Measurements from ENCODE around the gene GPR176.
"Not testable (repeated sequence)": the region's sequence is repeated elsewhere in the genome, so short reads cannot be mapped to it uniquely, and the experiment has no call there.

Gene GPR176

DNA sequence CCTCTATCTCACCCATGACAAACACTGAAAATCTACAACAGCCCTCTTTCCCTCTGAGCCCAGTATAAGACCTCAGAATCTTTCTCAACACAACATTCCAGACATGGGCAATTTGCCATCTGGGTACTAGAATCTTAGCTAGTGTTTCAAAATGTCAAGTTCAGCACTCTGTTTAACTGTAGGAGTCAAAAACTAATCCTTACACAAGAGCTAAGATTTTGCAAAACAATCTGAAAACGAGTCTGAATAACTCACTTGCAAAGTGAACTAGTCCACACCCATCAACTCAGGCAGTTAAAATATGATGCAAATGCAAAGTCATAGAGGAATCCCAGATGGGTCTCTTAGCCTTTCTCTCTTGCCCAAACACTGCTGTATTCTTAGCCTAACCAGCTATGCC lies 67.8 kb downstream of the GPR176 start:
- DNase-seq, result no peak

DNA sequence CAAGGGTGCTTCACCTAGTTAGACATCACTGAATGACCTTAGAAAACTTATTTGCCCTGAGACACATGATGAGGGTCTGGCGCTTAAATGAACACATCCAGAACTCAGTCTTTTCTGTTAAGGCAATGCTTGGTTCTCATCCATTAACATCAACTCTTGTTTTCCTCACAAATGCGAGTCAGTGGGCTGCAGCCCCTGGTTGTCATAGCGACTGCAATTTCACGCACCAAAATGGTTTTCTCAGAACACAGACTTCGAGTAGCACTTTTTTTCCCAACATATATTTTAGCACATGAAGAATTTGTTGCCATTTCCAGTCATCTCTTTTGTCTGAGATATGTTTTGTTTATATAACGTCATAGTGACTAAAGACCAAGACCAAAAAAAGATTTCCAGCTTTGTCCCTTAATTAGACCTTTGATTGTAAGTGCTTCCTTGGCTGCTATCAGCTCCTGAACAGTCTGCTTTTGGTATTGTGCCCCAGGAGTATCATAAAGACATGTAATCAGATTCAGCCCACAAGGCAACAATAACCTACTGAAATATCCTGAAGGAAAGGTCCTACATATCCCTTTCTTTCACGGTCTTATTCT lies 68.5 kb downstream of the GPR176 start:
- DNase-seq, result no peak

DNA sequence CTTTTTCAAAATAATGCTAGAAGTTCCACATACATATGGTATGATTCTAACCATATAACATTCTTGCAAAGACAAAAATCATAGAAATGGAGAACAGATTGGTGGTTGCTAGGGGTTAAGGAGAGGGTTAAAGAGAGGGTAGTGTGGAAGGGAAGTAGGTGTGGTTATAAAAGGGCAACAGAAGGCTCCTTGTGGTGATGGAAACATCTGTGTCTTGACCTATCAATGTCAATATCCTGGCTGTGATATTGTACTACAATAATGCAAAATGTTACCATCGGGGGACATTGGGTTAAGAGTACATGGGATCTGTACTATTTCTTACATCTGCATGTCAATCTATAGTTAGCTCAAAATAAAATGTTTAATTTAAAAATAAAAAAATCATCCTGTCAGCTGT lies 69.6 kb downstream of the GPR176 start:
- DNase-seq, result no peak

DNA sequence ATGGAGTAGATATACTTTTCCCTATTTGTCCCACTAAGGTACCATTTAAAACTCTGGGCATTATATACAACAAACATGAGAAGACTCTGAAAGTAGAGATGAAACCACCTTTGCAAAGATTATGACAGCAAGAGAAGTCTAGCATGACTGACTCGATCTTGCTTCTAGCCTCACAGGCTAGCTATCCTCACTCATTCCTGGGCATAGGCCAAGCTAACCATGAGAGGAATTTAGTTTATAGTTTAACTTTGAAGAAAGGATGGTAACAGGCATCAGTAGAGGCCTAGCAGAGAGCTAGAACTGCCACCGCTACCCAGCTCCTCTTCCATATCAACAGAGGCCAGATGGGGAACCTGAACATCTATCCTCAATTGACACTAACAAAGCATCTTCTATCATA lies 74.0 kb downstream of the GPR176 start:
- DNase-seq, result no peak

DNA sequence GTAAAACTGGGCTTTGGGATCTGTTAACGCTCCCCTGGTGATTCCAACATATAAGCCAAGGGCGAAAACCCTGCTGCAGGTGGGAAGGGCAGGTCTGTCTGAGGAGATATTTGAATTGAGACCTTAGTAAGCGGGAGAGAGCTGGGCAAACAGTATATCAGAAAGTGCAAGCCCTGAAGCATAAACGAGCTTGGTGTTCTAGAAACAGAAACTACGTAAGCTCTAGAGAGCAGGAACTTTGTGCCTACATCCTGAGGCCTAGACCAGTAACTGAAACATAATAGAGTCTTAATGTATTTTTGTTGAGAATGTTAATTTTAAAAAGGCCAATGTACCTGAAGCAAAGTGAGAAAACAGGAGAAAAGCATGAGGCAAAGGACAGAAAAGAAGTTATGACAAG lies 74.5 kb downstream of the GPR176 start:
- DNase-seq, result no peak

DNA sequence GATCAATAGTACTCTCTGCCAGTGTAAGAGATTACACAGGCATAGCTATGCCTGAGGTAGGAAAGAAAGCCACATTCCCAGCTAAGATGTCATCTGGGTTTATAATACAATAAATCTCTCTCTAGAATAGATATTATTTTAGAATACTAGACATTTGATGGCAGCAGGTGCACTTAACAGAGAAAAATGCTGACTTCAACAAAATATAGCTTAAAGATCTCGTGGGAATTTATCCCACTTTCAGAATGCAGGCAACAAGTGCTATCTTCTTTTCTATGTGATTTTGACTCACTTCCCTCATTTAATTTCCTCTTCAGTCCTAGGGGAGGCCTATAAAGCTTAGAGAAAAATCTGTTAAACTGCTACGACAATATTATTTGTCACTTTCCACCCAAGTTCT lies 76.5 kb downstream of the GPR176 start:
- DNase-seq, result no peak

DNA sequence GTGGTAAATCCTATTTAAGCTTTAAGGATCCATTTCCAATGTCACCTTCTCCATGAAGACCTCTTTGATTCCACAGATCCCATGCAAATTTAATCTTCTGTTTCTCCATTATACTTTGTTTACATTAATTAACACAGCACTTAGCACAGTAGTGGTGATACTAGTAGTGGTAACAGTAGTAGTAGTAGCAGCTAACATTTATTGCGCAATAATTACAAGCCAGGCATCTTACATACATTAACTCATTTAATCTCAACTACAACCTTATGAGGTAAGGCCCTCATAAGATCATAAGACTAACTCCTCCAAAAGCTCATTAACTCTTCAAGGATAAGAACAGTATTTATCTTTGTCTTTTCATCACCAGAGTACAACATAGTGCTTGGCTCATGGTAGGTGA lies 82.6 kb downstream of the GPR176 start:
- DNase-seq, result no peak

DNA sequence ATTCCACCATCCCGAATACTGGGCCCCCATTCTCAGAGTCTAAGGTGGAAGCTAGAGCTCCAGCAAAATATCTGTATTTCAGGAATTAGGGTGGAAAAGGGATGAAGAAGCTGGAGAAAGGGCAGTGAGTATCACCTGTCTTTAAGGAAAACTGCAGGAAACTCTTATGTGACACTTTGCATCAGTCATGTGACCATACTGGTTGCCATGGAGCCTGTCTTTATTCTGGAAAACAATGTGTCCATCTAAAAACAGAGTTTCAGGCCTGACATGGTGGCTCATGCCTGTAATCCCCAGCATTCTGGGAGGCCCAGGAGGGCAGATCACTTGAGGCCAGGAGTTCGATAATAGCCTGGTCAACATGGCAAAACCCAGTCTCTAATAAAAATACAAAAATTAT lies 84.5 kb downstream of the GPR176 start:
- no peak for DNase-seq

DNA sequence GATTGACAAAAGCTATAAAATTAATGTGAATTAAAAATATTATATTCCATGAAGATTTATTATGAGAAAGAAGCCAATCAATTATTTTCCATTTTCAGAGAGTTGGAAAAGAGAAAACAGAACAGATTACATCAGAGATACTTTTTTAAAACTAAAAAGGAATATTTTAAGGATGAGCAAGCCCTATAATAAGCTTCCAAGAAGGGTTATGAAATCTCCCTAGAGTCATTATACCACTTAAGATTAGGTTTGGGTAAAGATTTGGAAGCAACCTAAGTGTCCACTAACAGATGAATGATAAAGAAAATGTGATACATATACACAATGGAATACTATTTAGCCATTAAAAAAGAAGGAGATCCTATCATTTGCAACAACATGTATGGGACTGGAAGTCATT lies 85.8 kb downstream of the GPR176 start:
- no peak for DNase-seq

DNA sequence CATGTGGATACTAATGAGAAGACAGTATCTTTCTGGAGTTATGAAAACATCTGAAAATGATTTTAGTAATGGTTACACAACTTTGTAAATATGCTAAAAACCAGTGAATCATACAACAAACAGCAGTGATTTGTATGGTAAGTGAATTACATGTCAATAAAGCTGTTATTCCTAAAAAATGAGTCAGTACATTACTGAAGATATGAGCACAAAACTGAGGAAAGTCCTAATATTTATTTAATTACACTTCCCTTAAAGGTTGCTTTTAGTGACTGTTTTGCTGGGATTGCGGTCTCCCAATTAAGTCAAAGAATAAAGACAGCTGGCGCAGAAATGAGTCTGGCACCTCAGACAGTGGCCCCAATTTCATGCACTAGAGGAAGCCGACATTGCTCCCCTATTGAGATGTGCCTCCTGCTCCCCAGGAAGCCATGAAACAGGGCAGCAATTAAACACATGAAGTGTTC lies 86.5 kb downstream of the GPR176 start:
- DNase-seq, result no peak

DNA sequence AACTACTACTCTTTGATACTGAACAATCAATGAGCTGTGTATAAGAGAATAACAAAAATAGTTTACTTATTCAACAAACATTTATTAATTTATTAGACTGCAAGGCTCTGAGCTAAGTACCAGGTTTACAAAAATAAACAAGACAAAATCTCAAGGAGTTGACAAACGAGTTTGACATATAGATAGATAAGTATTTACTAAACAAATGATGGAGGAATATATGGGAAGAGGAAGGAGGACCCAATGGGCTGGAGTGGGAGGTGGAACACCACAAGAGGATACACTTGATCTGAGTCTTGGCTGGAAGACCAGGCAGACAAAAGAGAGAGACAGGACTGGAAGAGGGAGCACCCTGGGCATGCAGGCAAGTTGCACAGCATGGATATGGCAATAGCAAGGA lies 89.9 kb downstream of the GPR176 start:
- DNase-seq, result no peak

DNA sequence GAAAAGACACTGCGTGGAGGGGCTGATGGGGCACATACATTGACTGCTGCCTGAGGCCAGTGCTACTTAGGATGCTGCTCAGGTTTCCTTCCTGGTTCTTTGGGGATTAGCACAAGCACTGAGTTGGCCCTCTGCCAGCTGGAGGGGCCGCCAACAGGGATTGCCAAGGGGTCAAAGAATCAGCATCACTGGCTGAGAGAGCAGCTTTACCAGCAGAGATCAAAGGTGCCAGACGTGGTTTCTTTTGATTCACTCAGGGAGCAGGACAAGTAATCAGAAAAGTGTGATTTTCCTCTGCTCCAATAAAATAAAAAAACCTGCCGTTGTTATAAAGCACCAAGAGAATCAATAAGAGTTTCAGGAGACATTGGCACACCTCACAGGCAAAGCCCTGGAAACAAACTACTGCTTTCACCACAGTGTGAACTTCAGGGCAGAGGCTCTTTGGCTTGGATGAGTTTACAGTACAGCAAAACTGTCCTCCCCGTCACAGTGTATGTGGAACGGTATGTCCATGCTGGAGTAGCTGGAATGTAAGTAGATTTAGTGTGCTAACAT lies 91.6 kb downstream of the GPR176 start:
- no peak for DNase-seq

DNA sequence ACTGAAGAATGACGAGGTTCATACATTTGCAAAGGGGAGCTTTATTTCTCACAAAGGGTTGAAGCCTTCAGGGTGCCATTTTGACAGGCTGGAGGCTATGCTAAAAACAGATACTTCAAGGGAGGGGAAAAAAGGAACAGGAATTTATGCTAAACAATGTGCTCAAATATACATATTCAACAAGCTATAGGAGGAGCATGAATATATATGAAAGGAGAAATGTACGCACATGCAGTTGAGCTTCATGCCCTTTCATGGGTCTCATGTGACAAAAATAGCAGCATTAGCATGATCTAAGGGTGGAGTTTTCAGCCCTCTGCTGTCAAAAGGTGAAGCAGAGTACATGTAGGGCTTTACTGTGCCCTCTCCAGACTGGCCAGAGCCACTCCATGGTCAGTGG lies 93.1 kb downstream of the GPR176 start:
- no peak for DNase-seq

DNA sequence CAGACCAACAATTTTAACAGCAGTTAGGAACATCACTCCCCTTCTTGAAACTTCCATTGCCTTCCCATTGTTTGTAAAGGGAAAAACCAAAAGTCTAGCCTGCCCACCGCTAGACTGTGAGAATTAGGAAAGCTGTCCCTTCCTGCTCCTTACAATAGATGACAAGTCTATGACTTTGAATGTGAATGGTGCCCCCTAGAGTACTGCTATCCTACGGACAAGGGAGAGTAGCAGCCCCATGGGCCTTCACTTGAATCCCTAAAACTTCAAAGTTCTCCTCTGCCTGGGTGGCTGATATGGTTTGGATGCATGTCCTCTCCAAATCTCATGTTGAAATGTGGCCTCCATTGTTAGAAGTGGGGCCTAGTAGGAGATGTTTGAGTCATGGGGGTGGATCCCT lies 96.4 kb downstream of the GPR176 start:
- DNase-seq, result no peak

DNA sequence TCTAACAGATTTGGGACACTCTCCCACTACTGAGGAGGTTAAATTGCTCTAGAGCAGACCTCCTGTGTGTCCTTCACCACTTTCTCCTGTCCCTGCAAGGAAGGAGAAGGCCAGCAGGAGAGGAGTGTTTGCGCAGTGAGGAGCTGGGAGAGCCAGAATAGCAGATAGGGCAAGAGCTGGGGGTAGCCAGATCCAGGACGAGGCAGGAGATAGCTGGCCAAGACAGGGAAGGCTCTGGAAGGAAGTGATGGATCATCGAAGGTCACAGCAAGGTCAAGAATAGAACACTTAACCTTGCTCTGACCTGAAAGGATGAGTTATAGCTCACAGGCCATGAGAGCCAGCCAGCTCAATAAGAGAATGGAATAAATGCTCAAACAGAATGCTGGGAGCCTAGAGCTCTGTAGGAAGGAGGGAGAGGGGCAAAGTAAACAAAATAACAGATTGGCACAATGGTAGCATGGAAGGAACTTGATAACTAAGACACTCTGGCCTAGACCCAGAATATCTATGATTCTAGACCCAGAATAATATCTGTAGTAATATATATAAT lies 99.9 kb downstream of the GPR176 start:
- no peak for DNase-seq

DNA sequence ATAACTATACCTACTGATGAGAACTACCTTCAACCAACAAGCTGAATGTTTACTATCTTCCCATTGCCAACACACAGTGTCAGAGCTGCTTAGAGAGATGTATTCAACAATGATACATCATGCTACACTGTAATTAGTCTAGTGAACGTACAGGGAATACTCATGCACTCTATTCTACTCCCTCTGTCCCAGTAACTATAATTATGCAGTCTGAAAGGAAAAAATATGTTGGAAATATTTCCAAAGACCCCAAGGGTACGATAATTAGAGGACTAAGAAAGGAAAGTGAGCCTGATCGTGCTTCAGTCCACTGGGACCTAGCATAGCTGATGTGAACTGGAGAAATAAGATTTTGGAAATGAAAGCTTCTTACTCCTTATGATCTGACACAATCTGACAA lies 100.5 kb downstream of the GPR176 start:
- DNase-seq, result no peak

DNA sequence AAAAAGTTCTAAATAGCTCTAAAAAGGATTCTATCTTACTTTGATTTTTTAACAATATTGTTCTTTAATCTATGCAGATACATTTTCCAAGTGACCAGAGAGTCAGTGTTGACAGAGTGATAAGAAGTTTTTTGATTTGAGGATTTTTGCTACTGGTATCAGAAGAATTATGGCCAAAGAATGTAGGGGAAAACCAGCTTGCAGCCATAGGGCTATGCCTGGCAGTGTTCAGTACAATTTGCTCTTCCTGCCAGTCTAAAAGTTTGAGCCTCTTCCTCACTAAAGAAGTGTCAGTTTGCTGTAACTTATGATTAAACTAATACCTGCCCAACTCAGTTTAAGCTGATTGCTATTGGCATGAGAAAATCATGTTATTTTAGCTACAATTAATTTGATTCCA lies 102.2 kb downstream of the GPR176 start:
- no peak for DNase-seq

DNA sequence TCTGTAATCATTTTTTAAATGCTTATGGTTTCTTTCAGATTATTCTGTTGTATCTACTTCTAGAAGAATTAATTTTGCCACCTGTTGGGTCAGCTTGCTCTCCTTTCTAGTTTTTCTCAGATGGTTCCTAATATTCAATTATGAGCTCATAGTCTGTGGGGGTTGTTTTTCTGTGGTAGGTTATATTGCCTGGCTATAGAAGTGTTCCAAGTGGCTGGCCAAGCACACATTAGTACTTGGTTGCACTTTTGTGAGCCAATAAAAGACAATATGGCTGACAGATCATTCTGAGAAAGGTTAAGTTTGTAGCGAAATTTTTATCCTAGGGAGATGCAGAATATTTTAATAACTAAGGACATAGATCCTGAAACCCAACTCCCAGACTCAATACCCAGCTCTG lies 105.6 kb downstream of the GPR176 start:
- DNase-seq, result no peak

DNA sequence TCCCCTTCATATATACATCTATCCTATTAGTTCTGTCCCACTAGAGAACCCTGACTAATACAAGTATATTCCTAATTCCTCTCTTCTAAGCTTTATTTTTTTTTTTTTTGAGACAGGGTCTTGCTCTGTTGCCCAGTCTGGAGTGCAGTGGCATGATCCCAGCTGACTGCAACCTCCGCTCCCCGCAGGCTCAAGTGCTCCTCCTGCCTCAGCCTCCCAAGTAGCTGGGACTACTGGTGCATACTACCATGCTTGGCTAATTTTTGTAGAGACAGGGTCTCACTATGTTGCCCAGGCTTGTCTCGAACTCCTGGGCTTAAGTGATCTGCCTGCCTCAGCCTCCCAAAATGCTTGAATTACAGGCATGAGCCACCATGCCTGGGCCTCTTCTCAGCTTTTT lies 107.4 kb downstream of the GPR176 start:
- not testable (repeated sequence) for DNase-seq

DNA sequence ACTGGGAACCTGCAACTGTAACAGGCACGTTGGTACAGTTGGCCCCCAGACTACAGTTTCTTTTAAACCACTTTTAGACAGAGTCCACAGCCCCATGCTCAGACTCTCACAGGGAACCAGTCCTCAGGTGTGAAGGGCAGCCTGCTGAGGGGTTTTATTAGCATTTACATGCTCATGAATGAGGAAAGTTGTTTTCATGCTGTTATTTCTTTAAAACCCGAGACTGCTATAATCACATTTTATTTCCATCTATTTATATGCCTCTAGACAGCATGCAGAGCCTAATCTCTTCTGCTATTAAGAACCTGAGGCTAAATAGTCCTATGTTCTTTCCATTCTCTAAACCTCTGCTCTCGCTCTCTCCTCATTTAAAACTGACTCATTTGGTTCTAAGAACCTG lies 111.2 kb downstream of the GPR176 start:
- no peak for DNase-seq

DNA sequence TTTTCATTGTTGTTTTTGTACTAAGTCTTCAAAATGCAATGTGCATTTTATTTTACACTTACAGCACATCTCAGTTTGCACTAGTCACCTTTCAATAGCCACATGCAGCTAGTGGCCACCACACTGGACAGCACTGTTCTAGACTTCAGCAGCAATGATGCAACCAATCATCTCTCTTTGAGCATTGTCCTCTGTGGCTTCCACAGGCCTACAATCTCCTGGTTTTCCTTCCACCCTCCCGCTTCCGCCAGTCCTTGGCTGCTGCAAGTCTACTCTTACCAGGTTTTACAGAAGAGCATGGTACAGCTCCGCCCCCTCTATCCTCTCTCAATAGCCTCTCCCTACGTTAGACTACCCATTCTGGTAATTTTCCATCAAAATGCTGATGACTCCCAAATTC lies 112.3 kb downstream of the GPR176 start:
- no peak for DNase-seq

DNA sequence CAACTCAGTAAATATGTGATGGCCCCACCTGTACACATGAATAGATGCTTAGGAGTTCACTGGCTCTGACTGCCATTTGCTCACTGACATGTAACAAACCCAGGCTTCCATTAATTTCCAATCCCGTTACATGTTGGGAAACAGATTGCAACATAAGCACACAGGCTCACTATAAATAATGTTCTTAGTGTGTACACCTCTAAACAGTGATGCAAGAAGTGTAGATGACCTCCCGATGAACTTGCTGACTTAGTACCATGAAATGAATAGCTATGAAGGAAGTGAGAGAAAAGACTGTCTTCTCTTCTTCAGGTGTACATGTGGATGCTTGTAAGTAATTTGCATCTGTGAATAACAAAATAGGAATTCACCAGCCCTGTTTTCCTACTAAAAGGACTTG lies 116.0 kb downstream of the GPR176 start:
- no peak for DNase-seq

DNA sequence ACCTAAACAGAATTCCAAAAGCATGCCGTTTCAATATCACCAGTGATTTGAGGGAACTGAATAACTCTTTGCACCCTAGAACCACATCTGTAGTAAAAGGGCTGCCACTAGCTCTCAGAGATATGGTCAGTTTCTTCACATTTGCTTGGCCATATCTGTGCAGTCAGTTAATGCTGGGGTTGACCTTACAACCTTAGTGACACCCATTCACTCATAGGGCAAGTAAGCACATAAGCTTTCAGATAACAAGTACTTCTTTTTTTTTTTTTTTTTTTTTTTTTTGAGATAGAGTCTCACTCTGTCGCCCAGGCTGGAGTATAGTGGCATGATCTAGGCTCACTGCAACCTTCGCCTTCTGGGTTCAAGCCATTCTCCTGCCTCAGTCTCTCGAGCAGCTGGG lies 117.0 kb downstream of the GPR176 start:
- DNase-seq, result no peak

DNA sequence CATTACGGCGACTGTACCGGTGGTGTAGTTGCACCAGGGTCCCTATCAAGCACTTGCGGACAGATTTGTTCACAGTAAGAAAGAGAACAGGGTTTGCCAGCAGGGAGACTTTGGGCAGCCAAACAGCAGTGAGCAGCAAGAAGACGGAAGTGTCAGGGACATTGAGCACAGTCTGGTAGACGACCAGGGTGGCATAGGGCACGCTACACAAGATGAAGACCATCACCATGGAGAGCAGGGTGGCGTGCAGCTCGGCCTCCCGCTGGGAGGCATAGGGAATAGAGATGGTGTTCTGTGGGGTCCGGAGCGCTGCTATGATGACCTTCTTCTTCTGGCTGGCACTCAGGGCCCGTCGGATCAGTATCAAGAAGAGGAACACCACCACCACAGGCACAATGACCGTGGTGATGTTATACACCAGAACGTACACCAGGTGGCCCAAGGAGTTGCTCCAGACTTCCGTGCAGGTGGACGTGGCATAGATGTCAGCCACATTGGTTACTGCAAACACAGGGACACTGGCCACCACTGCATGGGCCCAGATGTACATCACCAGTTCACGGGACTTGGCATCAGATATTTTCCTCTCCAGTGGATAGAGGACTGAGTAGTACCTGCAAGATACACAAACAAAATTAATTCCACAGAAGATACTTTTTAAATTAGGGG lies 118.3 kb downstream of the GPR176 start:
- no peak for DNase-seq
